GM23248 (cell line): Measurements from ENCODE around the gene RHNO1.

Experiments used
- EZH2 ChIP-seq: fragments of 200-600 bp; sonication (generic); IDR thresholded peaks from 2 replicates; pipeline ENCODE4 v1.6.1; 2018; ENCODE audit warnings: antibody characterized with exemption, mild to moderate bottlenecking; ENCODE audit not compliant: insufficient read depth, poor library complexity, severe bottlenecking
- EZH2phosphoT487 ChIP-seq: fragments of 200-600 bp; sonication (generic); IDR thresholded peaks from 2 replicates; pipeline ENCODE4 v1.6.1; 2018; ENCODE audit warnings: antibody characterized with exemption, moderate library complexity, mild to moderate bottlenecking, low read depth; ENCODE audit not compliant: insufficient read depth

GRCh38 chr12:2900642-2901041 is 23.6 kb downstream of the RHNO1 start:
- no peak for TF ChIP-seq EZH2
- no peak for TF ChIP-seq EZH2phosphoT487
